Measurements from ENCODE around the gene HOXB5.
A peak's percentile ranks its signal among the peaks of the same experiment; 100 is the strongest.

The HOXB5 gene

DNA sequence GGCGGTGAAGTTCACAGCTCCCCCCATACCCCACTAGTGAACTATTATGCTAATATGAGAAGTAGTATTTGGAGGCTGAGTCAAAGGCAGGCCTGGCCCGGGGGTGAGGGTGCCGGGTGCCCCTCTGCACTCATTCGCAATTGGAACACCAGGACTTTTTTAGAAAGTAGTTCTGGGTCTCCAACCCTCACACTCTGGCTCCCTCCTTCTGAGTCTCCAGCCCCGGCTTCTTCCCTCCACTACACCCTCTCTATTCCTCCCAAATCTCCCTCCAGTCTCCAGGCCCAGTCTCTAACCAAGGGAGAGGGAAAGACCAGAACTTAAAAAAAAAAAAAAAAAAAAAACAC is 37.4 kb downstream of the HOXB5 start:
- peaks cover 46% of the 10 kb centered on the region for H3K27me3 Mint-ChIP-seq (ENCODE audit: low read depth)
- H3K9me3 Mint-ChIP-seq: no peaks in the 10 kb centered on the region
- peaks cover 14% of the 10 kb centered on the region for H3K4me1 Mint-ChIP-seq (ENCODE audit: low read depth)
- H3K4me3 Mint-ChIP-seq: no peak overlapping the region
- peaks cover 27% of the 10 kb centered on the region for H3K36me3 Mint-ChIP-seq (ENCODE audit: low read depth)
- no peak overlapping the region for H3K27ac Mint-ChIP-seq

DNA sequence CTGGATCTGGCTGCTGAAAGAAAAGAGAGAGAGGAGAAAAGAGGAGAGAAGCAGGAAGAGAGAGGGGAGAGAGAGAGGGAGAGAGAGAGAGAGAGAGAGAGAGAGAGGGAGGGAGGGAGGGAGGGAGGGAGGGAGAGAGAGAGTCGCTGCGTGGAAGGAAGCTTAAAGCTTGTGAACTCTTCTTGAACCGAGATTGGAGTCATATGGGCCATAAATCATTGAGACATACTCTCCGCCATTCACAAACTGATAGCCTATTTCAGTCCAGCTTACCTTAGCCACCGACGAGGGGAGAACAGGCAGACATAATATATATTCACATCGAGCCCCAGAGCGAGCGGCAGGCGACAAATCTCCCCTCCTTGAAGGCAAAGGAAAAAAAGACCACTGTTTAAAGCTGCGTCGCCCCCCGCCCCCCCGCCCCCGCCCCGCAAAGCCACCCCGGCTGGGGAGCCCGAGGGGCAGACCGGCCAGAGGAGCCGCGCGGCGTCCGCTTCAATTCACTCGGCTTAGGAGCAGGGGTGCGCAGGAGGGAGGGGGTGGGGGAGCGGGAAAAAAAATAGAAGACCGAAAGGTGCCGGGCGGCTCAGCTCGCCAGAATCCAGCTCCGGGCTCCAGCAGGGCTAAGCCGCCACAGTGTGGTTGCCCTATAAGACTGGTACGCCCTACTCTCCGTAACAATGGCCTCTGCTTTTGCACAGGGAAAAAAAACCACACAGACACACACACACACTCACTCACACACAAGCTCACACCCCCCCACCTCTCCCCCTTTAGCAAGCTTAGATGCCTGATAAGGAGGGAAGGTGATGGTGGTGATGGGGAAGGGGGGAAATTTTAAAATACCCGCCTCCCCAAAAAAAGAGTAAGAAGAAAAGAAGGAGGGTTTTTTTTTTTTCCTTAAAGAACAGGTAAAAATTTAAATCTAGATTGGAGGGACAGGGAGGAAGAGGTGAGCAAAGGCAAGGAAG is 38.0 kb downstream of the HOXB5 start:
- H3K27ac Mint-ChIP-seq: no peak overlapping the region
- H3K4me3 Mint-ChIP-seq: peak overlapping the region; percentile 85
- H3K4me1 Mint-ChIP-seq (ENCODE audit: low read depth): peaks cover 13% of the 10 kb centered on the region
- H3K27me3 Mint-ChIP-seq (ENCODE audit: low read depth): peaks cover 46% of the 10 kb centered on the region
- H3K9me3 Mint-ChIP-seq: no peaks in the 10 kb centered on the region
- peaks cover 27% of the 10 kb centered on the region for H3K36me3 Mint-ChIP-seq (ENCODE audit: low read depth)

DNA sequence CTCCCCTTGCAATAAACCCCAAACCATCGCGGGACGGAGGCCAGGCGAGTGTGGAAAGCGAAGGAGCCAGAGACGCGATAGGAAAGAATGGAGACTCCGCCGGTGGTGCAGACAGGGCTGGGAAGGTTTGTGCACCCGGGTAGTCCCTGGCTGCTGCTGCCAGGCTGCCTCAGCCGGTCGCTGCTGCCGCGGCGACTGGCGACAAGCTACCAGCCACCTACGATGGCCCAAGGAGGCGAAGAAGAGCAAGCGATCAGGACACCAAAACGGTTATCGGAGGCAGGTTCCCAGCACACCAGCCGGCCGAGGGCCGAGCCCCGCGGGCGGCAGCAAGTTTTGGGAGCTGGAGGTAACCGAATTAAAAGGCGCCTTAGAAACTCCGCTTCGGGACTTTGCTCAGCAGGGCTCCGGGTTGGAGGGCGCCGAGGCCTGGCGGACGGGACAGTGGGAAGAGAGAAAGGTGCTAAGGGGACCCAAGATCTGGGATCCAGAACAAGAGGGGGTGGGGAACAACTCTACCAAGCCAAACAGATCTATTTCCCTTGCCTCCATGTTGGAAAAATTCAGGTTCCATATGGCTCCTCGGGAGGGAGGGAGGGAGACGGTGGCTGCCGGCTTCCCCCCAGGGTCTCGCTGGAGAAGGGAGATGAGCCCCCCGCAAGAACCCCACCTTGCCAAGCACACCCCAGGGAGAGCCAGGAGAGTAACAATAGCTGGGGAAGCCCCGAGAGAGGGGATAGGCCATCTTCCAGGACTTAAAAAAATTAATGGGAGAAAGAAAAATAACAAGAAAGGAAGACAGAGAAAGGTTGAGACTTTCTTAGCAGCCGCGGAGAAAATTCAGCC is 38.9 kb downstream of the HOXB5 start:
- no peaks in the 10 kb centered on the region for H3K9me3 Mint-ChIP-seq
- H3K4me3 Mint-ChIP-seq: peak overlapping the region; percentile 85
- peaks cover 30% of the 10 kb centered on the region for H3K36me3 Mint-ChIP-seq (ENCODE audit: low read depth)
- no peak overlapping the region for H3K27ac Mint-ChIP-seq
- peaks cover 13% of the 10 kb centered on the region for H3K4me1 Mint-ChIP-seq (ENCODE audit: low read depth)
- peaks cover 46% of the 10 kb centered on the region for H3K27me3 Mint-ChIP-seq (ENCODE audit: low read depth)

- no peak overlapping the region for H3K4me3 Mint-ChIP-seq
- H3K36me3 Mint-ChIP-seq (ENCODE audit: low read depth): peaks cover 29% of the 10 kb centered on the region
Observed at GRCh38 chr17:48553826-48554225, 39.8 kb downstream of the HOXB5 start.

DNA sequence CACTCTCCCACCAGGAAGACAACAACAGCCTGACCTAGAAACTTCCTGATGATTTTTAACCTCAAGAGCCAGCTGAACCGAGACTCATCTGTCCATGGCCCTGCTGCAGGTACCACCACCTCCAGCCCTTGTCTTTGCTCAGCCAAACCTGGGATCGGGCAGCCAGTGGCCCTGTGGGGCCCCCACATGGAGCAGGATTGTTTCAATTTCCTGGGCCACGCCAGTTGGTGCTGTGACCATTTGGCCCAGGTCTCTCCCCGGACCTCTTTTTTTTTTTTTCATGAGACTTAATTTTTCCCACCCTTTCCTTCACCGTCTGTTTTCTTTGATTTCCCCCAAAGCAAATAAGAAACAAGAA is 40.4 kb downstream of the HOXB5 start:
- H3K4me1 Mint-ChIP-seq (ENCODE audit: low read depth): peaks cover 21% of the 10 kb centered on the region
- peaks cover 24% of the 10 kb centered on the region for H3K36me3 Mint-ChIP-seq (ENCODE audit: low read depth)
- no peaks in the 10 kb centered on the region for H3K9me3 Mint-ChIP-seq
- H3K27me3 Mint-ChIP-seq (ENCODE audit: low read depth): peaks cover 34% of the 10 kb centered on the region
- no peak overlapping the region for H3K27ac Mint-ChIP-seq
- H3K4me3 Mint-ChIP-seq: no peak overlapping the region

More at GRCh38 chr17:48553826-48554225, 39.8 kb downstream of the HOXB5 start:
- Mint-ChIP-seq H3K27ac (no peak overlapping the region), H3K4me1 (ENCODE audit: low read depth) (peaks cover 15% of the 10 kb centered on the region), H3K9me3 (no peaks in the 10 kb centered on the region), H3K27me3 (ENCODE audit: low read depth) (peaks cover 41% of the 10 kb centered on the region)

DNA sequence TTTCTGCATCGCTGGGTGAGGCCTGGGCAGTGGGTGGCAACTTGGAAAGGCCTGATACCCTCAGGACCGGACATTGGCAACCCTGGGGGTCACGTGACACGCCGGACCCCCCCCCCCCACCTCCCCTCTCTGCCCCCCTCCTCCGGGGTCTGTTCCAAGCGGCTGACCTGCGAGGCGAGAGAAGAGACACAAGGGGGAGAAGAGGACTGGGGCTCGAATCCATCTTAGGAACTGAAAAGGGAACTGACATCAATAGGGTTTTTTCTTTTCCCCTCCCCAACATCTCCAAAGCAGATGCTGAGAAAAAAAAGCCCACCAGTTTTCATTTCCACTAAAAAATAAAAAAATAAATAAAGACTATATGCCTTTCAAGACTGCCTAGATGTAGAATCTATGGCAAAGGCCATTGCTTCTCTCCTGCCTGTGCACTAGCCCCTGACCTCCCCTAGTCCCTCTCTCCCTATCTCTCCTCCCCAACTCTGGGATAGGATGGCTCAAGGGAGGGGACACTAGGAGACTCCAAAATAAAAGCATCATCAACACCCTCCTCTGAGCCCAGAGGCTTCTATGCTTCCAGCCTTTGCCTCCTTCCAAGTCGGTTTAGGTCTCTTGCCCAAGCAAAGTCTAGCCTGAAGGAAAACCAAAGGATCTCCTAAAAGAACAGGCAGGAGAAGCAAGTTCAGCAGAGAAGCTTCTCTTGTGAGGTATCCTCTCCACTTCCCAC is 41.0 kb downstream of the HOXB5 start:
- Mint-ChIP-seq H3K9me3 (no peaks in the 10 kb centered on the region), H3K4me3 (no peak overlapping the region), H3K27ac (no peak overlapping the region), H3K36me3 (ENCODE audit: low read depth) (peaks cover 21% of the 10 kb centered on the region), H3K27me3 (ENCODE audit: low read depth) (peaks cover 29% of the 10 kb centered on the region), H3K4me1 (ENCODE audit: low read depth) (peaks cover 25% of the 10 kb centered on the region)

- no peak overlapping the region for H3K4me3 Mint-ChIP-seq
- peaks cover 30% of the 10 kb centered on the region for H3K4me1 Mint-ChIP-seq (ENCODE audit: low read depth)
- H3K27me3 Mint-ChIP-seq (ENCODE audit: low read depth): peaks cover 24% of the 10 kb centered on the region
- H3K36me3 Mint-ChIP-seq (ENCODE audit: low read depth): peaks cover 20% of the 10 kb centered on the region
- H3K9me3 Mint-ChIP-seq: no peaks in the 10 kb centered on the region
- H3K27ac Mint-ChIP-seq: no peak overlapping the region
Observed at GRCh38 chr17:48551596-48552465, 41.7 kb downstream of the HOXB5 start.

- peaks cover 18% of the 10 kb centered on the region for H3K27me3 Mint-ChIP-seq (ENCODE audit: low read depth)
- no peak overlapping the region for H3K4me3 Mint-ChIP-seq
- H3K36me3 Mint-ChIP-seq (ENCODE audit: low read depth): peaks cover 17% of the 10 kb centered on the region
- no peaks in the 10 kb centered on the region for H3K9me3 Mint-ChIP-seq
- H3K27ac Mint-ChIP-seq: no peak overlapping the region
- peaks cover 33% of the 10 kb centered on the region for H3K4me1 Mint-ChIP-seq (ENCODE audit: low read depth)
Observed at GRCh38 chr17:48551214-48551555, 42.4 kb downstream of the HOXB5 start.

GRCh38 chr17:48550502-48551213 is 42.9 kb downstream of the HOXB5 start:
- Mint-ChIP-seq H3K27ac (no peak overlapping the region), H3K4me1 (ENCODE audit: low read depth) (peaks cover 33% of the 10 kb centered on the region), H3K4me3 (no peak overlapping the region), H3K9me3 (no peaks in the 10 kb centered on the region), H3K36me3 (ENCODE audit: low read depth) (peaks cover 14% of the 10 kb centered on the region), H3K27me3 (ENCODE audit: low read depth) (peaks cover 13% of the 10 kb centered on the region)

DNA sequence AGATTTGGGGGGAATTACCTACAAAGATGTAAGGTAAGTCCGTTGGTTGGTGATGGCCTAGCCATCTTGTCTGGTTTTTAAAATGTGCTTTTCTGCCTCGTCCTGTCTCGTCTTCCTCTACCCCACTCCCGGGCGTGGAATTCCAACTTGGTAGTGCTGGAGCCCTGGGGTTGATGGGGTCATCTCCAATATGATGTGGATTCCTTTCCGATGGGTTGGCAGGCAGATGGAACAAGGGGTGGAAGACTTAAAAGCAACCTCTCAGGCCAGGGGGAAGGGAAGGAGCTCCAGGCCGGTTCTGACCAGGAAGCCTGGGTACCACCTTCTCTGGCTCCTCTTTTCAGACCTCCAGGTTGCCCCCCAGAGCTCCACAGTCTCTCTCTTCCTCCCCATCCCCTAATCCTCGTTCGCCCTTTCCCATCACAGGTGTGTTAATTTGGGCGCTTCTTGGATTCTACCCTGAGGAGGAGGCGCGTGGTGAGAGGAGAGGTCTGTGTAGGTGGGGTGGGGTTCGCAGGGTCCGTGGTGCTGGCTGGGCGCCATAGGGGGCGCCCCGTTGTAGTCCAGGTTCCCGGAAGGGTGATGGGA is 43.6 kb downstream of the HOXB5 start:
- H3K4me3 Mint-ChIP-seq: no peak overlapping the region
- peaks cover 8% of the 10 kb centered on the region for H3K27me3 Mint-ChIP-seq (ENCODE audit: low read depth)
- H3K36me3 Mint-ChIP-seq (ENCODE audit: low read depth): peaks cover 12% of the 10 kb centered on the region
- H3K27ac Mint-ChIP-seq: no peak overlapping the region
- no peaks in the 10 kb centered on the region for H3K9me3 Mint-ChIP-seq
- peaks cover 34% of the 10 kb centered on the region for H3K4me1 Mint-ChIP-seq (ENCODE audit: low read depth)

- no peak overlapping the region for H3K27ac Mint-ChIP-seq
- H3K4me3 Mint-ChIP-seq: no peak overlapping the region
- H3K36me3 Mint-ChIP-seq (ENCODE audit: low read depth): peaks cover 10% of the 10 kb centered on the region
- H3K9me3 Mint-ChIP-seq: no peaks in the 10 kb centered on the region
- H3K4me1 Mint-ChIP-seq (ENCODE audit: low read depth): peaks cover 36% of the 10 kb centered on the region
- peaks cover 2% of the 10 kb centered on the region for H3K27me3 Mint-ChIP-seq (ENCODE audit: low read depth)
Observed at GRCh38 chr17:48549281-48549630, 44.3 kb downstream of the HOXB5 start.

GRCh38 chr17:48548523-48549280 is 44.9 kb downstream of the HOXB5 start:
- Mint-ChIP-seq H3K4me3 (peak overlapping the region; percentile 96), H3K36me3 (ENCODE audit: low read depth) (peaks cover 10% of the 10 kb centered on the region), H3K4me1 (ENCODE audit: low read depth) (peaks cover 36% of the 10 kb centered on the region), H3K27ac (peak overlapping the region; percentile 81), H3K9me3 (no peaks in the 10 kb centered on the region), H3K27me3 (ENCODE audit: low read depth) (no peaks in the 10 kb centered on the region)

All from T-helper 1 cell treated with Interleukin-12 subunit alpha and Interleukin-12 subunit beta and Interleukin-4 antibody, amounts not matched to agents 30 μg/mL and 1 μg/mL, for 36 hours (primary cell).